Measurements from ENCODE around the gene SMCO4.

Gene SMCO4

DNA sequence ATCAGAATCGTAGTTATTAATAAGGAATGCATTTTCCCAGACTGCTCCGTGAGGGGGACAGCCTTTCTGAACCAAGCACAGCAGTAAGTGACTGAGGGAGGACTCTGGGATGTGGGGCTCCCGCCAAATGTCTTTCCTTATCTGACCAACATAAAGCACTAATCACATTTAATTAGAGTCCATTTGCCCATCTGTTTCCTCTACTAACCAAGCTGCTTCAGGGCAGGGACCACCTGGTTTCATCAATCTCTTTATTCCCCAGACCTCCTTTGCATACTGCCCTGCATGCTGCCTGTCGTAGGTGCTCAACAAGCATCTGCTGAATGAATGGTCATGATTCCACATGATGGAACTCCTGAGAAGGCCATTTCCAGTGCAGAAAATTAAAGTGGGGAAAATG, 29.4 kb downstream of the SMCO4 start:
- Histone ChIP-seq H3K4me3 (ENCODE audit: insufficient read depth in 1 of 2, low read depth in 1 of 2, low read length in 2 of 2) (no peak overlapping the region), H3K27ac (ENCODE audit: low read length, poor library complexity, severe bottlenecking) (no peak overlapping the region), H2BK15ac (ENCODE audit: low read depth, poor library complexity, severe bottlenecking) (no peak overlapping the region), H2BK12ac (ENCODE audit: low read length in 2 of 2) (no peak overlapping the region), H2AFZ (ENCODE audit: low read depth, low read length) (no peak overlapping the region), H3K79me1 (replicated peaks; ENCODE audit: low read length, poor library complexity, severe bottlenecking) (peaks cover 29% of the 10 kb centered on the region), H3K4me2 (ENCODE audit: low read length, poor library complexity, severe bottlenecking) (no peak overlapping the region), H2BK5ac (ENCODE audit: low read depth, low read length, poor library complexity, severe bottlenecking) (no peak overlapping the region), H2BK120ac (ENCODE audit: low read depth, low read length) (no peak overlapping the region), H4K91ac (ENCODE audit: low read length) (no peak overlapping the region), H3K23ac (ENCODE audit: low read length in 2 of 2) (no peak overlapping the region), H3K9ac (ENCODE audit: low read length) (no peak overlapping the region), H3K18ac (ENCODE audit: low read depth in 1 of 2, low read length in 2 of 2) (no peak overlapping the region), H3K14ac (ENCODE audit: low read length in 2 of 2) (no peak overlapping the region), H2AK5ac (ENCODE audit: low read length, severe bottlenecking) (no peak overlapping the region), H3K4me1 (ENCODE audit: control insufficient read depth, insufficient read depth, low read depth, low read length) (peaks cover 2% of the 10 kb centered on the region), H3K27me3 (ENCODE audit: control insufficient read depth in 1 of 2, insufficient read depth in 1 of 2, low read length in 2 of 2) (no peaks in the 10 kb centered on the region), H4K8ac (ENCODE audit: low read length) (no peak overlapping the region), H3K36me3 (ENCODE audit: control insufficient read depth in 1 of 2, insufficient read depth in 2 of 2, low read depth in 1 of 2, low read length in 2 of 2) (no peaks in the 10 kb centered on the region), H3K4ac (ENCODE audit: low read depth in 1 of 2, low read length in 2 of 2) (no peak overlapping the region), H3K9me3 (ENCODE audit: control insufficient read depth, low read length) (no peaks in the 10 kb centered on the region)
- WGBS: 99% methylated on average over 4 of the region's 4 CpGs
- no peak for DNase-seq

DNA sequence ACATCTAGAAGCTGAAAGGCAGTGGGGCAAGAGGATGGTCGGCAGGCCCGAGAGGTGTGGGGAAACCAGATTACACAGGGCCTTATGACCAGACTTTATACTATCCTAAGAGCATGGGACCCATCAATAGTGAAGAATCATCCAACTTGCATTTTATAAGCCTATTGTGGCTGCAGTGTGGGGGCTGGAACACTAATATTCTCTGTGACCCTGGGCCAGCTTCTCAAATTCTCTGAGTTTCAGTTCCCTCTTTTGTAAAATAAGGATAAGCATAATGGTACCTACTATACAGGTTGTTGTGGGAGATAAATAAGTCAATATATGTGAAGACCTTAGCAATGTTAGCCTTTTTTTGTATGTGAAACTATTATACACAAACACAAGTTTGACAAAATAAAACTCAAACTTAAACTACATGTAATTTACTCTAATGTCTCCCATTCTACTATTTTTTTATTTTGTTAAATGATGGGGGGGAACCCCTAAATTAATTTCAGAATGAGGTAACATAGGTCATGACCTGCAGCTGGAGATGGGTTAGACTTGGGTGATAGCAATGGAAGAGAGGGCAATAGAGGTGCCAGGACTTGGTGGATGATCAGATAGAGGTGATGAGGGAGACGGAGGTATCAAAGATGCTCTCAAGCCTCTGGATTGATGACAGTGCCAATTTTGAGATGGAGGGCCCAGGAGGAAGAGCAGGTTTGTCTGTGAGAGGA, 30.1 kb downstream of the SMCO4 start:
- 100% methylated on average over 2 of the region's 3 CpGs for WGBS

DNA sequence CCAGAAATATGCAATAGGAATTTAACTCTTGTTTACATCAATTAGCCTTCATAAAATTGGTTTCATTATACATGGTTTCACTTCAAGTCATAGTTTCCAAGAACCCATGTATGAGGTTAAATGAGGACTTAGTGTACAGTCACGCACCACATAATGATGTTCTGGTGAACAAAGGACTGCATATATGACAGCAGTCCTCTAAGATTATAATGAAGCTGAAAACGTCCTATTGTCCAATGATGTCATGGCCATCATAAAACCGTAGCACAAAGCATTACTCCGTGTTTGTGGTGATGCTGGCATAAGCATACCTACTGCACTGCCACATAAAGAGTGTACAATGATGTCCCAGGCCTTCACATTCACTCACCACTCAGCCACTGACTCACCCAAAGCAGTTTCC, 31.1 kb downstream of the SMCO4 start:
- Histone ChIP-seq H2BK5ac (ENCODE audit: low read depth, low read length, poor library complexity, severe bottlenecking) (no peak overlapping the region), H3K9me3 (ENCODE audit: control insufficient read depth, low read length) (no peaks in the 10 kb centered on the region), H3K79me1 (replicated peaks; ENCODE audit: low read length, poor library complexity, severe bottlenecking) (peaks cover 29% of the 10 kb centered on the region)

More for the DNA sequence above, 30.1 kb downstream of the SMCO4 start:
- Histone ChIP-seq H3K23ac (ENCODE audit: low read length in 2 of 2) (no peak overlapping the region), H3K27ac (ENCODE audit: low read length, poor library complexity, severe bottlenecking) (no peak overlapping the region), H2AK5ac (ENCODE audit: low read length, severe bottlenecking) (no peak overlapping the region), H3K9me3 (ENCODE audit: control insufficient read depth, low read length) (no peaks in the 10 kb centered on the region), H3K18ac (ENCODE audit: low read depth in 1 of 2, low read length in 2 of 2) (no peak overlapping the region), H3K4me1 (ENCODE audit: control insufficient read depth, insufficient read depth, low read depth, low read length) (peaks cover 2% of the 10 kb centered on the region), H2AFZ (ENCODE audit: low read depth, low read length) (no peak overlapping the region), H3K79me1 (replicated peaks; ENCODE audit: low read length, poor library complexity, severe bottlenecking) (peaks cover 29% of the 10 kb centered on the region), H4K8ac (ENCODE audit: low read length) (no peak overlapping the region), H3K4me3 (ENCODE audit: insufficient read depth in 1 of 2, low read depth in 1 of 2, low read length in 2 of 2) (no peak overlapping the region), H3K4ac (ENCODE audit: low read depth in 1 of 2, low read length in 2 of 2) (no peak overlapping the region), H3K14ac (ENCODE audit: low read length in 2 of 2) (no peak overlapping the region), H2BK15ac (ENCODE audit: low read depth, poor library complexity, severe bottlenecking) (no peak overlapping the region), H3K36me3 (ENCODE audit: control insufficient read depth in 1 of 2, insufficient read depth in 2 of 2, low read depth in 1 of 2, low read length in 2 of 2) (no peaks in the 10 kb centered on the region), H3K9ac (ENCODE audit: low read length) (no peak overlapping the region), H2BK120ac (ENCODE audit: low read depth, low read length) (no peak overlapping the region), H2BK12ac (ENCODE audit: low read length in 2 of 2) (no peak overlapping the region), H3K4me2 (ENCODE audit: low read length, poor library complexity, severe bottlenecking) (no peak overlapping the region), H4K91ac (ENCODE audit: low read length) (no peak overlapping the region), H3K27me3 (ENCODE audit: control insufficient read depth in 1 of 2, insufficient read depth in 1 of 2, low read length in 2 of 2) (no peaks in the 10 kb centered on the region), H2BK5ac (ENCODE audit: low read depth, low read length, poor library complexity, severe bottlenecking) (no peak overlapping the region)
- DNase-seq: no peak

DNA sequence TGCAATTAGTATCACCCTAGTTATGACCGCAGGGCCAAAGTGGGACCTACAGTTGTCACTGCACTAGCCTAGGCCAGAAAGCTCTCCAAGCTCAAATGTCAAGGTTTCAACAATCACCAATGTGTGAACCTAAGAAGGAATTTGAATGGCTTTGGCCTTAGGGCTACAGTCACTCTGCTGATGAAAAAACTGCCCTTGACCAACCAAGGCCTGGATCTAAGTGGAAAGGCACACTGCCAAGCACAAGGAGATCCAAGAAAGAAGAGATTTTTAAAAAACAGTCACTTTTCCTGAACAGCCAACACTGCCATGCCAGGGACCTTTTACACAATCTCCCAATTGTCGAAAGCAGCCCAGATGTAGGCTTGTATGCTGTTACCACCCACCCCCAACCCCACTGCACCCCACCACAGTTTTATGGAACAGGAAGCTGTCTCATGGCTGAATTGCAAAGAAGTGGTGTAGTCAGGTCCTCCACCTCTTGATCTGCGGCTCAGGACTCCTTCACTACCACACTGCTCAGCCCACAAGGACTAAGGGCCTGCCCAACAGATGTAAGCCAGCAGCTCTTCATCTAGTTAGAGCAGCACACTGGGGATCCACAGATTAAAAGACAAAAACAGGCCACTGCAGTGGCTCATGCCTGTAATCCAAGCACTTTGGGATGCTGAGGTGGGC, 32.9 kb downstream of the SMCO4 start:
- Histone ChIP-seq H3K79me1 (replicated peaks; ENCODE audit: low read length, poor library complexity, severe bottlenecking) (peaks cover 28% of the 10 kb centered on the region), H2BK15ac (ENCODE audit: low read depth, poor library complexity, severe bottlenecking) (no peak overlapping the region), H3K27ac (ENCODE audit: low read length, poor library complexity, severe bottlenecking) (no peak overlapping the region), H3K14ac (ENCODE audit: low read length in 2 of 2) (no peak overlapping the region), H2BK120ac (ENCODE audit: low read depth, low read length) (no peak overlapping the region), H4K91ac (ENCODE audit: low read length) (no peak overlapping the region), H2AFZ (ENCODE audit: low read depth, low read length) (no peak overlapping the region), H3K4me1 (ENCODE audit: control insufficient read depth, insufficient read depth, low read depth, low read length) (no peaks in the 10 kb centered on the region), H3K4me2 (ENCODE audit: low read length, poor library complexity, severe bottlenecking) (no peak overlapping the region), H3K27me3 (ENCODE audit: control insufficient read depth in 1 of 2, insufficient read depth in 1 of 2, low read length in 2 of 2) (no peaks in the 10 kb centered on the region), H3K9ac (ENCODE audit: low read length) (no peak overlapping the region), H3K9me3 (ENCODE audit: control insufficient read depth, low read length) (no peaks in the 10 kb centered on the region), H3K4ac (ENCODE audit: low read depth in 1 of 2, low read length in 2 of 2) (no peak overlapping the region), H2BK5ac (ENCODE audit: low read depth, low read length, poor library complexity, severe bottlenecking) (no peak overlapping the region), H4K8ac (ENCODE audit: low read length) (no peak overlapping the region), H2AK5ac (ENCODE audit: low read length, severe bottlenecking) (no peak overlapping the region), H3K23ac (ENCODE audit: low read length in 2 of 2) (no peak overlapping the region), H3K36me3 (ENCODE audit: control insufficient read depth in 1 of 2, insufficient read depth in 2 of 2, low read depth in 1 of 2, low read length in 2 of 2) (no peaks in the 10 kb centered on the region), H3K4me3 (ENCODE audit: insufficient read depth in 1 of 2, low read depth in 1 of 2, low read length in 2 of 2) (no peak overlapping the region), H2BK12ac (ENCODE audit: low read length in 2 of 2) (no peak overlapping the region), H3K18ac (ENCODE audit: low read depth in 1 of 2, low read length in 2 of 2) (no peak overlapping the region)
- WGBS: 90% methylated on average over 3 of the region's 3 CpGs
- DNase-seq: no peak

More for the DNA sequence above, 31.1 kb downstream of the SMCO4 start:
- H2AK5ac ChIP-seq (ENCODE audit: low read length, severe bottlenecking): no peak overlapping the region
- no peak overlapping the region for H3K4me3 ChIP-seq (ENCODE audit: insufficient read depth in 1 of 2, low read depth in 1 of 2, low read length in 2 of 2)
- H3K27me3 ChIP-seq (ENCODE audit: control insufficient read depth in 1 of 2, insufficient read depth in 1 of 2, low read length in 2 of 2): no peaks in the 10 kb centered on the region
- H3K27ac ChIP-seq (ENCODE audit: low read length, poor library complexity, severe bottlenecking): no peak overlapping the region
- peaks cover 2% of the 10 kb centered on the region for H3K4me1 ChIP-seq (ENCODE audit: control insufficient read depth, insufficient read depth, low read depth, low read length)
- WGBS: 93% methylated on average over 4 of the region's 4 CpGs
- H3K4ac ChIP-seq (ENCODE audit: low read depth in 1 of 2, low read length in 2 of 2): no peak overlapping the region
- H3K18ac ChIP-seq (ENCODE audit: low read depth in 1 of 2, low read length in 2 of 2): no peak overlapping the region
- no peak overlapping the region for H4K91ac ChIP-seq (ENCODE audit: low read length)
- no peak overlapping the region for H2BK120ac ChIP-seq (ENCODE audit: low read depth, low read length)
- no peak for DNase-seq
- no peak overlapping the region for H2BK15ac ChIP-seq (ENCODE audit: low read depth, poor library complexity, severe bottlenecking)
- H3K14ac ChIP-seq (ENCODE audit: low read length in 2 of 2): no peak overlapping the region
- H2BK12ac ChIP-seq (ENCODE audit: low read length in 2 of 2): no peak overlapping the region
- no peaks in the 10 kb centered on the region for H3K36me3 ChIP-seq (ENCODE audit: control insufficient read depth in 1 of 2, insufficient read depth in 2 of 2, low read depth in 1 of 2, low read length in 2 of 2)
- no peak overlapping the region for H3K23ac ChIP-seq (ENCODE audit: low read length in 2 of 2)
- no peak overlapping the region for H4K8ac ChIP-seq (ENCODE audit: low read length)
- no peak overlapping the region for H2AFZ ChIP-seq (ENCODE audit: low read depth, low read length)
- H3K9ac ChIP-seq (ENCODE audit: low read length): no peak overlapping the region
- H3K4me2 ChIP-seq (ENCODE audit: low read length, poor library complexity, severe bottlenecking): no peak overlapping the region

Data from mesenchymal stem cell (in vitro differentiated cells and primary cell).